ENCODE results near the gene CDT1.
A peak's percentile ranks its signal among the peaks of the same experiment; 100 is the strongest.

The CDT1 gene

GRCh38 chr16:88798073-88798472 lies 5.5 kb upstream of the CDT1 start:
- H3K23ac ChIP-seq (ENCODE audit: low read length): no peak overlapping the region
- no peak overlapping the region for H4K8ac ChIP-seq (ENCODE audit: low read depth, low read length)
- H3K27ac ChIP-seq (ENCODE audit: low read depth, low read length): no peak overlapping the region
- peaks cover 4% of the 10 kb centered on the region for H3K9me3 ChIP-seq (ENCODE audit: insufficient read depth, low read depth, low read length)
- no peak overlapping the region for H2BK5ac ChIP-seq (ENCODE audit: low read depth, low read length, poor library complexity)
- no peaks in the 10 kb centered on the region for H3K79me2 ChIP-seq (ENCODE audit: control insufficient read depth, insufficient read depth, low read length, poor library complexity)
- H4K91ac ChIP-seq (ENCODE audit: low read depth, low read length): no peak overlapping the region
- no peak overlapping the region for H4K12ac ChIP-seq (ENCODE audit: low read depth, low read length)
- H2BK12ac ChIP-seq (ENCODE audit: low read length): no peak overlapping the region
- H3K36me3 ChIP-seq (ENCODE audit: control insufficient read depth in 1 of 2, insufficient read depth in 2 of 2, low read length in 2 of 2): no peaks in the 10 kb centered on the region
- DNase-seq: no peak
- no peak overlapping the region for H2AFZ ChIP-seq (ENCODE audit: insufficient read depth, low read length, poor library complexity)
- peaks cover 3% of the 10 kb centered on the region for H3K79me1 ChIP-seq (ENCODE audit: low read length)
- H3K4me1 ChIP-seq (ENCODE audit: control insufficient read depth in 1 of 2, insufficient read depth in 2 of 2, low read length in 2 of 2): peaks cover 2% of the 10 kb centered on the region in 2 experiments
- H2AK5ac ChIP-seq (ENCODE audit: low read length): no peak overlapping the region
- no peak overlapping the region for H3K14ac ChIP-seq (ENCODE audit: low read length)
- 100% methylated on average over 2 of the region's 4 CpGs for WGBS (ENCODE audit: extremely low coverage, insufficient coverage, insufficient read length)
- no peak overlapping the region for H2BK120ac ChIP-seq (ENCODE audit: insufficient read depth, low read length, poor library complexity)
- no peak overlapping the region for H3K18ac ChIP-seq (ENCODE audit: low read length)
- no peak overlapping the region for H3K9ac ChIP-seq (ENCODE audit: low read length)
- H3K27me3 ChIP-seq (ENCODE audit: insufficient read depth, low read length): no peaks in the 10 kb centered on the region
- H3K4me2 ChIP-seq (ENCODE audit: low read length): no peak overlapping the region
- peak overlapping the region; percentile 34 for H3K4me3 ChIP-seq (ENCODE audit: low read depth, low read length)
- no peak overlapping the region for H3K4ac ChIP-seq (ENCODE audit: low read depth, low read length)

GRCh38 chr16:88798772-88799455 lies 4.7 kb upstream of the CDT1 start:
- H3K9ac ChIP-seq (ENCODE audit: low read length): no peak overlapping the region
- H4K91ac ChIP-seq (ENCODE audit: low read depth, low read length): no peak overlapping the region
- H3K23ac ChIP-seq (ENCODE audit: low read length): no peak overlapping the region
- H3K14ac ChIP-seq (ENCODE audit: low read length): no peak overlapping the region
- DNase-seq: no peak
- no peak overlapping the region for H4K12ac ChIP-seq (ENCODE audit: low read depth, low read length)
- no peak overlapping the region for H3K4me2 ChIP-seq (ENCODE audit: low read length)
- no peak overlapping the region for H2BK5ac ChIP-seq (ENCODE audit: low read depth, low read length, poor library complexity)
- no peak overlapping the region for H4K8ac ChIP-seq (ENCODE audit: low read depth, low read length)
- no peak overlapping the region for H2AK5ac ChIP-seq (ENCODE audit: low read length)
- H3K27me3 ChIP-seq (ENCODE audit: insufficient read depth, low read length): no peaks in the 10 kb centered on the region
- H3K4me3 ChIP-seq (ENCODE audit: low read depth, low read length): no peak overlapping the region
- H3K4me1 ChIP-seq (ENCODE audit: control insufficient read depth in 1 of 2, insufficient read depth in 2 of 2, low read length in 2 of 2): peaks cover 2% of the 10 kb centered on the region in 2 experiments
- H3K27ac ChIP-seq (ENCODE audit: low read depth, low read length): no peak overlapping the region
- H3K79me2 ChIP-seq (ENCODE audit: control insufficient read depth, insufficient read depth, low read length, poor library complexity): peaks cover 3% of the 10 kb centered on the region
- no peak overlapping the region for H3K4ac ChIP-seq (ENCODE audit: low read depth, low read length)
- H2BK120ac ChIP-seq (ENCODE audit: insufficient read depth, low read length, poor library complexity): no peak overlapping the region
- no peak overlapping the region for H3K18ac ChIP-seq (ENCODE audit: low read length)
- H3K79me1 ChIP-seq (ENCODE audit: low read length): peaks cover 5% of the 10 kb centered on the region
- H3K9me3 ChIP-seq (ENCODE audit: insufficient read depth, low read depth, low read length): peaks cover 4% of the 10 kb centered on the region
- H2BK12ac ChIP-seq (ENCODE audit: low read length): no peak overlapping the region
- no peaks in the 10 kb centered on the region for H3K36me3 ChIP-seq (ENCODE audit: control insufficient read depth in 1 of 2, insufficient read depth in 2 of 2, low read length in 2 of 2)
- no peak overlapping the region for H2AFZ ChIP-seq (ENCODE audit: insufficient read depth, low read length, poor library complexity)

- WGBS (ENCODE audit: extremely low coverage, insufficient coverage, insufficient read length): no CpG with 5 or more reads among the region's 17 CpGs
- Histone ChIP-seq H3K9me3 (ENCODE audit: insufficient read depth, low read depth, low read length) (peaks cover 4% of the 10 kb centered on the region), H3K4me3 (ENCODE audit: low read depth, low read length) (no peak overlapping the region), H3K9ac (ENCODE audit: low read length) (no peak overlapping the region), H2AK5ac (ENCODE audit: low read length) (no peak overlapping the region), H3K79me1 (ENCODE audit: low read length) (peaks cover 9% of the 10 kb centered on the region), H3K4me1 (ENCODE audit: control insufficient read depth in 1 of 2, insufficient read depth in 2 of 2, low read length in 2 of 2) (peaks cover 4 to 9% of the 10 kb centered on the region in 2 experiments), H4K91ac (ENCODE audit: low read depth, low read length) (no peak overlapping the region), H3K4me2 (ENCODE audit: low read length) (no peak overlapping the region), H3K23ac (ENCODE audit: low read length) (no peak overlapping the region), H2BK120ac (ENCODE audit: insufficient read depth, low read length, poor library complexity) (no peak overlapping the region), H2AFZ (ENCODE audit: insufficient read depth, low read length, poor library complexity) (no peak overlapping the region), H3K18ac (ENCODE audit: low read length) (no peak overlapping the region), H2BK12ac (ENCODE audit: low read length) (no peak overlapping the region), H3K36me3 (ENCODE audit: control insufficient read depth in 1 of 2, insufficient read depth in 2 of 2, low read length in 2 of 2) (peaks cover 0 to under 1% of the 10 kb centered on the region in 2 experiments), H4K8ac (ENCODE audit: low read depth, low read length) (no peak overlapping the region), H3K79me2 (ENCODE audit: control insufficient read depth, insufficient read depth, low read length, poor library complexity) (peaks cover 8% of the 10 kb centered on the region), H3K27ac (ENCODE audit: low read depth, low read length) (no peak overlapping the region), H3K14ac (ENCODE audit: low read length) (no peak overlapping the region), H3K27me3 (ENCODE audit: insufficient read depth, low read length) (no peaks in the 10 kb centered on the region), H2BK5ac (ENCODE audit: low read depth, low read length, poor library complexity) (no peak overlapping the region), H3K4ac (ENCODE audit: low read depth, low read length) (no peak overlapping the region), H4K12ac (ENCODE audit: low read depth, low read length) (no peak overlapping the region)
- DNase-seq: no peak
These were observed 3.9 kb upstream of the CDT1 start for GRCh38 chr16:88799569-88800276.

- H4K91ac ChIP-seq (ENCODE audit: low read depth, low read length): no peak overlapping the region
These were observed 3.4 kb upstream of the CDT1 start for GRCh38 chr16:88800277-88800592.

More at GRCh38 chr16:88800277-88800592, 3.4 kb upstream of the CDT1 start:
- no CpG with 5 or more reads among the region's 6 CpGs for WGBS (ENCODE audit: extremely low coverage, insufficient coverage, insufficient read length)
- Histone ChIP-seq H3K79me1 (ENCODE audit: low read length) (peaks cover 9% of the 10 kb centered on the region), H3K36me3 (ENCODE audit: control insufficient read depth in 1 of 2, insufficient read depth in 2 of 2, low read length in 2 of 2) (peaks cover 3 to 5% of the 10 kb centered on the region in 2 experiments), H2AFZ (ENCODE audit: insufficient read depth, low read length, poor library complexity) (no peak overlapping the region), H4K12ac (ENCODE audit: low read depth, low read length) (no peak overlapping the region), H3K14ac (ENCODE audit: low read length) (no peak overlapping the region), H2AK5ac (ENCODE audit: low read length) (no peak overlapping the region), H2BK5ac (ENCODE audit: low read depth, low read length, poor library complexity) (no peak overlapping the region), H3K4ac (ENCODE audit: low read depth, low read length) (no peak overlapping the region), H3K27me3 (ENCODE audit: insufficient read depth, low read length) (no peaks in the 10 kb centered on the region), H3K23ac (ENCODE audit: low read length) (no peak overlapping the region), H4K8ac (ENCODE audit: low read depth, low read length) (no peak overlapping the region), H3K9ac (ENCODE audit: low read length) (no peak overlapping the region), H3K27ac (ENCODE audit: low read depth, low read length) (no peak overlapping the region), H3K4me3 (ENCODE audit: low read depth, low read length) (no peak overlapping the region), H2BK12ac (ENCODE audit: low read length) (no peak overlapping the region), H3K9me3 (ENCODE audit: insufficient read depth, low read depth, low read length) (peaks cover 4% of the 10 kb centered on the region), H3K4me2 (ENCODE audit: low read length) (no peak overlapping the region), H3K79me2 (ENCODE audit: control insufficient read depth, insufficient read depth, low read length, poor library complexity) (peaks cover 9% of the 10 kb centered on the region), H3K4me1 (ENCODE audit: control insufficient read depth in 1 of 2, insufficient read depth in 2 of 2, low read length in 2 of 2) (peaks cover 8 to 13% of the 10 kb centered on the region in 2 experiments), H3K18ac (ENCODE audit: low read length) (no peak overlapping the region), H2BK120ac (ENCODE audit: insufficient read depth, low read length, poor library complexity) (no peak overlapping the region)
- DNase-seq: no peak

Measured in trophoblast cell (in vitro differentiated cells and primary cell).